AG09309 (cell line): Measurements from ENCODE around the gene LIN37.
"Not testable (repeated sequence)": the region's sequence is repeated elsewhere in the genome, so short reads cannot be mapped to it uniquely, and the experiment has no call there.

Experiments
- DNase-seq: peaks from one replicate; pipeline ENCODE4 v3.0.0-alpha.2; 2010; ENCODE audit warnings: low read depth
- H3K4me3 ChIP-seq: 2 replicates; pipeline ENCODE4 v1.5.1; 2011; ENCODE audit warnings: mild to moderate bottlenecking, low read depth, low read length, moderate library complexity; ENCODE audit not compliant: control insufficient read depth
- TF ChIP-seq, protein P1 (sequence below): IDR thresholded peaks from 2 replicates; pipeline ENCODE4 v1.5.1; 2011; ENCODE audit warnings: mild to moderate bottlenecking, low read depth, low read length, inconsistent platforms; ENCODE audit not compliant: insufficient read depth, control insufficient read depth; ENCODE audit errors: missing control alignments

Gene LIN37

DNA sequence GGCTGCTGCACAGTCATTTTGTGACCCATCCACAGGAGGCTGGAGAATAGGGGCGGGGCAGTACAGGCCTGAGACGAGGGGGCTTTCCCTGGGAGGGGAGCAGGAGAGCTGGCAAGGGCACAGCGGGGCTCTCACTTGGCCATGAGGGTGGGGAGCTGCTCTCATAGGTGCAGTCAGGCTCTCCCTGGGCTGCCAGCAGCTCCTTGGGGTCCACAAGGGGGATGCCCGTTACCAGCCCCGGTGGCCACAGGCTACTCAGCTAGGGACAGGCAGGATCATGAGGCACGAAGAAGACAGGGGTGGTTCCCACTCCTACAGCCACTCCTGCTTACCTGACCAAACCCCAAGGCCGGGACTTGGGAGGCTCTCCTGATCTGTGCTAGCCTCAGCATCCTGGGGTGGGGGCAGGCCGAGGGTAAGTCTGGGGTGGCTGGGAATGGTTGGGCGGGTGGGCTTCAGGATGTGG lies 43.5 kb downstream of the LIN37 start:
- H3K4me3 ChIP-seq: no peak overlapping the region
- TF ChIP-seq, protein P1, sequence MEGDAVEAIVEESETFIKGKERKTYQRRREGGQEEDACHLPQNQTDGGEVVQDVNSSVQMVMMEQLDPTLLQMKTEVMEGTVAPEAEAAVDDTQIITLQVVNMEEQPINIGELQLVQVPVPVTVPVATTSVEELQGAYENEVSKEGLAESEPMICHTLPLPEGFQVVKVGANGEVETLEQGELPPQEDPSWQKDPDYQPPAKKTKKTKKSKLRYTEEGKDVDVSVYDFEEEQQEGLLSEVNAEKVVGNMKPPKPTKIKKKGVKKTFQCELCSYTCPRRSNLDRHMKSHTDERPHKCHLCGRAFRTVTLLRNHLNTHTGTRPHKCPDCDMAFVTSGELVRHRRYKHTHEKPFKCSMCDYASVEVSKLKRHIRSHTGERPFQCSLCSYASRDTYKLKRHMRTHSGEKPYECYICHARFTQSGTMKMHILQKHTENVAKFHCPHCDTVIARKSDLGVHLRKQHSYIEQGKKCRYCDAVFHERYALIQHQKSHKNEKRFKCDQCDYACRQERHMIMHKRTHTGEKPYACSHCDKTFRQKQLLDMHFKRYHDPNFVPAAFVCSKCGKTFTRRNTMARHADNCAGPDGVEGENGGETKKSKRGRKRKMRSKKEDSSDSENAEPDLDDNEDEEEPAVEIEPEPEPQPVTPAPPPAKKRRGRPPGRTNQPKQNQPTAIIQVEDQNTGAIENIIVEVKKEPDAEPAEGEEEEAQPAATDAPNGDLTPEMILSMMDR: no peak
- DNase-seq: no peak

DNA sequence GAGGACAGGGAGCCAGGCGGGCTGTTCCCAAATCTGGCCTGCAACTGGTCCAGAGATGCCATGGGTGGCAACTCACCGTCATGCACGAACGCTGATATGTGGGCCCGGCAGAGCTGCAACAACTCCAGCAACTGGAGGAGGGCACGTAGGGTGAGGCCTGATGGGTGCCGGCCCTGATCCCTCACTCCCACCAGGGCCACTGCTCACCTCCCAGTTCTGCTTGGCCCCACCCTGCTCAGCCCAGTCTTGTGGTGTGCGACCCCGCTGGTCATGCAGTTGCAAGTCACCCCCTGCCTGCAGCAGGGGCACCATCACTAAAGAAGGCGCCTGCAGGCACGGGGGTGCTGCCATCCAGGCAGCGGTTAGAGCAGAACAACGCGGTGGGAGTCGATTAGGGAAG lies 43.9 kb downstream of the LIN37 start:
- no peak for DNase-seq
- no peak overlapping the region for H3K4me3 ChIP-seq
- TF ChIP-seq, protein P1: no peak

DNA sequence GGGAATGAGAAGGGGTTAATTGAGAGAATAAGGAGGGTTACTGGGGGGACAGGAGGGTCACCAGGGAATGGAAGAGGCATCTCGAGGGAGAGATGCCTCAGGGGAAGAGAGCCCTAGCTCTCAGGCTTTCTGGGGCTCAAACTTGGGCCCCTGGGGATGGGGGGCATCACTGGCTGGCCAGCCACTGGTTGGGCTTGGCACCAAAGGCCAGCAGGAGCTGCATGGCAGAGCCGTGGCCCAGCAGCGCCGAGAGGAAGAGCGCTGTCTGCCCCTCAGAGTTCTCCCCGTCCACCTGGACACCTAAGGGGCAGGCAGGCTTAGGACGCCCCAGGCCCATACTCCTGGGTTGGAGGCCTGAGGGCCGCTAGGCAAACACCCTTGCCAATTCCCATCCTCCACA lies 44.5 kb downstream of the LIN37 start:
- TF ChIP-seq, protein P1: no peak
- DNase-seq: no peak
- H3K4me3 ChIP-seq: no peak overlapping the region

DNA sequence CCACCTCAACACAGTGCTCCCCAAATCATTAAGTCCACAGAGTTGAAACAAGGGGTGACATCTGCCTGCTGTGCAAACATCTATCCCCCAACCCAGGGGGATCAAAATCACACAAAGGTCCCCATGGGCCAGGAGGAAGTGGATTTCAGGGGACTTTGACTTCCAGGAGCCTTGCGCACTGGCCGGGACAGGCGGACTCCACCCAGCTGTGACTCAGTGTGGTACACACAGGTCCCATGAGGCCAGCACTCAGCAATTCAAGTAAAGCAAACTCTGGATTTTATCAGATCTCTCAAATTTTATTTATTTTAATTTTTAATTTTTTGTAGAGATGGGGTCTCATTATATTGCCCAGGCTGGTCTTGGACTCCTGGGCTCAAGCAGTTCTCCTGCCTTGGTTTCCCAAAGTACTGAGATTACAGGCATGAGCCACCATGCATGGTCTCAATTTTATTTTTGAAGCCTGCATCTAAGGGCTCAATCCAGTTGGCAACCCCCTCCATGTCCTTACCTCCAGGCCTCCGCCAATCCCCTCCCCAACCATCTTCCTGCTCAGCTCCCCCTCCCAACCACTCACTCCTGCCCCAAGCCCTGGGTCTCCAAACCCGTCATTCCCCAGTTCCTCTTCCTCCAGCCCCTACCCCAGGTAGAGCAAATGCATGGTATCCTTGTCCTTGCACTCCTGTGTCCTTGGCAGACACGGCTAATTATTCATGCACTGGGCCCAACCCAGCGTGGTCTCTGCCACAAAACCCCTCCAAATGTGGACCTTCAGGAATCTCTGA lies 45.2 kb downstream of the LIN37 start:
- TF ChIP-seq, protein P1: no peak
- no peak for DNase-seq
- H3K4me3 ChIP-seq: no peak overlapping the region

DNA sequence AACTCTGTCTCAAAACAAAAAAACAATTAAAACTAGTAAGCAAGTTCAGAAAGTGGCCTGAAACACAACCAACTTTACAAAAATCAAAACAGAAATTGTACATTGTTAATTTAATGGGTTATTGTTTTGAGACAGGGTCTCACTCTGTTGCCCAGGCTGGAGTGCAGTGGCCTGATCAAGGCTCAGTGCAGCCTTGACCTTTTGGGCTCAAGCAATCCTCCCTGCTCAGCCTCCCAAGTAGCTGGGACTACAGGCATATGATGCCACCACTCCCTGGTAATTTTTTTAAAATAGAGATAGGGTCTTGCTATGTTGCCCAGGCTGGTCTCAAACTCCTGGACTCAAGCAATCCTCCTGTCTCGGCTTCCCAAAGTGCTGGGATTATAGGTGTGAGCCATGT lies 47.2 kb downstream of the LIN37 start:
- not testable (repeated sequence) for DNase-seq, H3K4me3 ChIP-seq

DNA sequence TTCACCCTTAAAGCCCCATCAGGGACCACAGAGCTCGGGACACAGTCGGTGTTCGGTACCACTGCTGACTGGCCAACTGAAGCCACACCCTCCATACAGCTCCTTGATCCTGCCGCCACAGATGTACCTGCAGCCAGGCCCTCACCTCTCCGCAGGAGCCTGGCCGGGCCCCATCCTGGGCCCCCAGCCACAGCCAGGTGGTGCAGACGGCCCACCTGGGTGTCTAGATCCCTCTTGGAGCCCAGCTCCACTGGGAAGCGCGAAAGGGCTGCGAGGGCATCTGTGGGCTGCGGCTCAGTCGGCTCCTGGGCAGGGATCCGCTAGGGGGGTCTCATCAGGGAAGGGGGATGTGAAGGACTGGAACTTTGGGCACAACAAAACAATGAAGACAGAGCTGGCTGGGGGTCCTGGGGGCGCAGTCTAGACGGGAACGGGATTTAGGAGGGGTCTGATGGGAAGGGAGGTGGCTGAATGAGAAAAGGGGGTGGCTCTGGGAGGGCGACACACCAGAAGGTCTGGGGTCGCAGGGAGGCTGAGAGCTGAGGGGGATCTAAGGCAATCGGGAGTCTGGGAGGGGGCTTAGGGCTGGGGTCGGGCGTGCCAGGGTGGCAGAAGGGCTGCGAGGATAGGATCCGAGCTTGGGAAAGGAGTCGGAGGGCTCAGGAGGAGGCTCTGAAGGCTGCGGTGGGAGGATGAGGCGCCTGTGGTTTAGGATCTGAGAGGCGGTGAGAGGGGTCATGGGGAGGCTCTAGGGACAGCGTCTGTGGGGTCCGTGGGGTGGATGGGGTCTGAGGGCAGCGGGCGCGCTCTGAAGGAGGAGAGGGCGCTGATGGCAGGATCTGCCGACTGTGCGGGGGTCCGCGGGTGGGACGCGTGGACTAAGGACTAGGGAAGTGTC lies 48.5 kb downstream of the LIN37 start:
- TF ChIP-seq, protein P1: no peak
- no peak for DNase-seq
- H3K4me3 ChIP-seq: no peak overlapping the region

DNA sequence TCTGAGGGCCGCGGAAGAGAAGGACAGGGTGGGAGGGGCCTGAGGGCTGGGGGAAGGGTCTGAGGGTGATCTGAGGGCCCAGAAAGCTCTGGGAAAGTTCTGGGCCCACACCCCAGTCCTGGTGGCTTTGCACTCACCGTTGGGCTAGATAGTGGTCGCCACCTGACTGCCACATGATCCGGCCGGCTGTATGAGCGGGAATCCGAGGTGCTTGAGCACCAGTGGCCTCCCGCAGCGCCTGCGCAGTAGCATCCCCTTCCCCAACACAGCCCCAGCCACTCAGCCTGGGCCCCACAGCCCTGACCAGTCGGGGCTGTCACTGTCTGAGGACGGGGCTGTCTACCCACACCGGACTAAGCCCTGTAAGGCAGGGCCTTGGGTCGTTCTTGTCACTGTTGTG lies 49.3 kb downstream of the LIN37 start:
- H3K4me3 ChIP-seq: no peak overlapping the region
- TF ChIP-seq, protein P1: no peak
- no peak for DNase-seq
